Smooth muscle cell of the brain vasculature (primary cell): ENCODE data around the gene LRRC59.
A peak's percentile ranks its signal among the peaks of the same experiment; 100 is the strongest.

Source experiments
- DNase-seq: peaks from one replicate; pipeline ENCODE4 v3.0.0-alpha.2; 2012; ENCODE audit warnings: low read depth, low spot score

Gene LRRC59

DNA sequence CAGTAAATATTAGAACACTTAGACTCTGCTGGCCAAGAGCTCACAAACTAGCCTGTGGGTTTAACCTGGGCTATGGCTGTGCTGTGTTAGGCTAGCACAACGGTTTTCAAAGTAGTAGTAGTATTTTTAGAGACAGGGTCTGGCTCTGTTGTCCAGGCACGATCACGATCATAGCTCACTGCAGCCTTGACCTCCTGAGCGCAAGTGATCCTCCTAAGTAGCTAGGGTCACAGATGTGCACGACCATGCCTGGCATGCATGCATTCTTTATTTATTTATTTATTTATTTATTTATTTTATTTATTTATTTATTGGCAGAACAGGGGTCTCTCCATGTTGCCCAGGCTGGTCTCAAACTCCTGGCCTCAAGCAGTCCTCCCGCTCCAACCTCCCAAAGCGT is 34.7 kb downstream of the LRRC59 start:
- DNase-seq: no peak

- DNase-seq: peak; percentile 32
Measured at GRCh38 chr17:50361561-50362480, 35.5 kb downstream of the LRRC59 start.

DNA sequence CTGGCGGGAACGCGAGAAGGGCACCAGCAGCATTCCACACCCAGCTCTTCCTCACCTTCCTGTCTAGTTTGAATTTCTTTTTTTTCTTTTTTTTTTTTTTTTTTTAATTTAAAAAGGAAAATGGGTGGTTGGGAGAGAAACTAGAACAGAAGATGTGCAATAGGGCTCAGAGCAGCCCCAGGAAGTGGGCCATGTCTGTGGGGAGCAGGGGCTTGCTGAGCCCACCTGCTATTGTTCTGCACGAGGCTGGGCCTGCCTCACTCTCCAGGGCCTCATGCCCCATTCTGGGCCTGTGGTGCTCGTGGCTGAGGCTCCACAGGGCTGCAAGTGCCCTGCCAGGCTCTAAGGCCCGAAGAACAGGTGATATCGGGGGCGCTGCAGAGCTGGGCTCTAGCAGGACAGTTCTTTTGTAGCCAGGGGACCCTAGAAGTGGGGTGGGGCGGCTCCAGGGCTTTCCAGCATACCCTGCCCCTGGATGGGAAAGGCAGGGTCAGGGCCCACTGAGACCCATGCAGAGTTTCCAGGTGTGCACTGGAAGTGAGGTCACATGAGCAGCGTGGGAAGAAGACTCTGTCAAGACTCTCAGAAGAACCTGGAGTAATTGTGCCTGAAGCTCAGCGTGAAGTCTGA is 36.7 kb downstream of the LRRC59 start:
- DNase-seq: no peak

DNA sequence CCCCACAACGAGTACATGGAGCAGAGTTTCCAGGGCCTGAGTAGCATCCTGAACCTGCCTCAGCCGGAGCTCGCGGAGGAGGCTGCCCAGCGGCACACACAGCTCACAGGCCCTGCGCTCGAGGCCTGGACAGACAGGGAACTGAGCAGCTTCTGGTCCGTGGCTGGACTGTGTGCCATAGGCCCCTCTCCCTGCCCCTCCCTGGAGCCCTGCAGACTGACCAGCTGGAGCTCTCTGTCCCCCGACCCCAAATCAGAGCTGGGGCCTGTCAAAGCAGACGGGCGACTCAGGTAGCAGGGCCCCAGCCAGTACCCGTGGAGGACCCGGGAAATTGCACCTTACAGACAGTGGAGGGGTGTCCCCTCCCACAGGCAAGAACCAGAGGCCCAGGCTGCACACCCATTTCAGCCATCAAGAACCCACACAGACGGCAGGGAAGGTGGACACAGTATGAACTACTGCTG is 37.3 kb downstream of the LRRC59 start:
- no peak for DNase-seq

- no peak for DNase-seq
Measured at GRCh38 chr17:50359005-50359699, 38.2 kb downstream of the LRRC59 start.

GRCh38 chr17:50358177-50358576 is 39.1 kb downstream of the LRRC59 start:
- DNase-seq: no peak

GRCh38 chr17:50356892-50357510 is 40.3 kb downstream of the LRRC59 start:
- DNase-seq: no peak

GRCh38 chr17:50356418-50356817 is 40.9 kb downstream of the LRRC59 start:
- no peak for DNase-seq

GRCh38 chr17:50355701-50356341 is 41.5 kb downstream of the LRRC59 start:
- no peak for DNase-seq

DNA sequence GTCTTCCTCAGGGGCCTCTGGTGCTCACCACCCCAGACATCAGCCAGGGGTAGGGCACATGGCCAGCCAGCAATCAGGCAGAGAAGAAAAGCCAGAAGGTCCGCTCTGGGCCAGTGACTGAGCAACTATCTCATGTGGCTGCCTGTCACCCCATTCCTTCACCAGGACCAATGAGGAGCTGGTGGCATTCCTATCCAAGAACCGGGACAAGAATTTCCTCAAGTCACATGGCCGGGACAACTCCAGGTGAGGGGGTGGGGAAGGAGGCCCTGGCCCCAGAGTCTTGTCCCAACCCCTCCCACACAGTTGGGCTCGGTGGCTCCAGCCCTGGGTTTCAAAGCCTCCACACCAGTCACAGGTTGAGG is 42.0 kb downstream of the LRRC59 start:
- DNase-seq: no peak

DNA sequence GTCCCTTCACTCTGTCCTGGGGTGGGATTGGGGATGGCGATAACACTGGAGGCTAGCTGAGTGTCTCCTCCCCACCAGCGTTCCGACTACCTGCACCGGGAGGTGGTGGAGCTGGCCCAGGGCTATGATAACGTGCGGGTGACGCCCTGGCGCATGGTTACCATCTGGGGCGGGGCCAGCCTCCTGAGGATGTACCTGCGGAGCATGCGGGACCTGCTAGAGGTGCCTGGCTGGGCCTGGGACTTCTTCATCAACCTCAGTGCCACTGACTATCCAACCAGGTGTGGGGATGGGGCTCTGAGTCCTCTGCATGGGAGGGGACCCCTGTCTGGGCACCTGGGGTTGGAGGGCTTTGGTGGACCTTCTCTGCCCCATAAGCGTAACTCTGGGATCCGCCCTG is 42.5 kb downstream of the LRRC59 start:
- no peak for DNase-seq

DNA sequence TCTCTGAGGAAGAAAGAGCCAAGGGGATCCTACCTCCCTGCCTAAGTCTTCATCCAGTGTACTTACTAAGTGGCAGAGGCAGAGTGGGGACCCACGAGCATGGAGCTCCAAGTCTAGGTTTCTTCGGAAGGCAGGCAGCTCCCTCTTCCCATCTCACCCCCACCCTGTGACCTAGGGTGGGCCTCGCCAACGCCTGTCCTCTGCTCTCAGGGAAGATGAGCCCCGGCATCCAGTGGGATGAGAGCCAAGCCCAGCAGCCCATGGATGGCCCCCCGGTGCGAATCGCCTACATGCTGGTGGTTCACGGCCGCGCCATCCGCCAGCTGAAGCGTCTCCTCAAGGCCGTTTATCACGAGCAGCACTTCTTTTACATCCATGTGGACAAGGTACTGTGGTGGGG is 43.1 kb downstream of the LRRC59 start:
- DNase-seq: no peak

DNA sequence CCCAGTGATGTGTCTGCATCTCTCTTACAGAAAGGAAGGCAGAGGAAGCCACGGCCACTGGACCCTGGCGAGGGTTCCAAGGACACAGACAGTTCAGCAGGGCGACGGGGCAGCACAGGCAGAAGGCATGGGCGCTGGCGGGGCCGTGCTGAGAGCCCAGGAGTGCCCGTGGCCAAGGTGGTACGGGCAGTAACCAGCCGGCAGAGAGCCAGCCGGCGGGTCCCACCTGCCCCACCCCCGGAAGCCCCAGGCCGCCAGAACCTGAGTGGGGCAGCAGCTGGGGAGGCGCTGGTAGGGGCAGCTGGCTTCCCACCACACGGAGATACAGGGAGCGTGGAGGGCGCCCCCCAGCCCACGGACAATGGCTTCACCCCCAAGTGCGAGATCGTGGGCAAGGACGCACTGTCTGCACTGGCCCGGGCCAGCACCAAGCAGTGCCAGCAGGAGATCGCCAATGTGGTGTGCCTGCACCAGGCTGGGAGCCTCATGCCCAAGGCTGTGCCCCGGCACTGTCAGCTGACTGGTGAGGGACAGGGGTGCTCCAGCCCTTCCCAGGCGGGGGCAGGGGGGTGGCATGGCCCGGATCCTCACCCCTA is 43.6 kb downstream of the LRRC59 start:
- no peak for DNase-seq

DNA sequence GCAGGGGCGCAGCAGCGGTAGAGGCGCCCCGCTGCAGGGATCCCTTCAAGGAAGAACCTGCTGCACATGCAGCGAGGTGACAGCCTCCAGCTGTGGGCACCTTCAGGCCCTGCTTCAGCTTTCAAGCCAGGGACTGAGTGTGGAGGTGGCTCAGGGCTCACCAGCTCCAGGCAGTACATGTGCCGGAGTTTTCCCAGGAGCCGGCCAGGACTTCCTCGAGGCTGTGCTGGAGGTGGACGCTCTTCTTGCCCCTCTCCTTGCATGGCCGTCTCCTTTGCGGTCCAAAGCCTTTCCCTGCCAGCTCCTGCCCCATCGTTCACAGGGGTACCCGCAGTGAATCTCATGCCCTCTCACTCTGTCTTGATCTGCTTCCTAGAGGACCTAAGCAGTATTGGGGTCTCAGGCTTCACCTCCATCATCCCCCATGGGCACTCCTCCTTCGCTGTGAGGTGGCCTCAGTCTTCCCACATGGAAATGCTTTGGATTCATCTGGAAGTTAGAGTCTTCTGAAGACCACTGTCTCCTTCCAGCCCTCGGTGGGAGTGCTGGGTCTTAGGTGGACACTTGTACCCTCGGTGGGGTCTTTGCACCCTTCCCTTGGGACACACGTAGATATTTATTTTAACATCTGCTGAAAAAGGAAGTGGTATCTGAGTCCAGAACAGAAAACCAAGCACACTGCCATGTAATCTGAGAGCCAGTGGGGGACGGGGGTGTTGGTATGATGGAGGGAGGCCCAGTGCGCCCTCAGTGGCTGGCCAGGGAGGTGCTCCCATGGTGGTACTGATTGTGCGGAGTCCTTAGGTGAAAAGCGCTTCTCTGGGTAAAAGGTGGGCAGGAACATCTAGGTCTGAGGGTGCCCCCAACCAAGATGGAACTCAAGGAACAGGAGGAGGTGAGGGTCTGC is 44.4 kb downstream of the LRRC59 start:
- no peak for DNase-seq

DNA sequence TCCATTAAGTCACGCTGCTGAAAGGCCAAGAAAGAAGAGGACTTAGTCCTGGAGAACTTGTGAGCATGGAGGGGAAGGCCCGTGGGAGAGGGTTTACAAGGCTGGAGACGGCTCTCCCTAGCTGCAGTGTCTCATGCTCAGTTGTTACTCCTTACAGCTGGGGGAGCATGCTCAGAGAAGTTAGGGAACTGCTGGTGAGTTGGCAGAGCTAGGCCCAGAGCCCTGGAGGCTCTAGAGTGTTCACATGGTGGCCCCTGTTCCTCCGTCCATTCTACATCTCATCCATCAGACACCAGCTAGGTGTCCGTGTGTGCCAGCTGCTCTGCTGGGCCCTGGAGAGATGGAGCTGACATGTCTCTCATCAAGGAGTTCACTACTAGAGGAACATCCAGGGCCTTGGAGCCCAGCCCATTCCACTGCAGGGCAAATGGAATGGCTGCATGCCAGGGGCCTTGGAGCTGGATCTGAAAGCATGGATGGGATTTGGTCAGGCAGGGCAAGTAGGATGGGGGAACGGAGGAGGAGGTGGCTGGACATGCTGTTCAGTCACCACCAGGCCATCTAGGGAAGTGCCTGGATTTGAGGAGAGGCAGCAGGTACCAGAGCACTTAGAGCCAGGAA is 45.1 kb downstream of the LRRC59 start:
- no peak for DNase-seq

DNA sequence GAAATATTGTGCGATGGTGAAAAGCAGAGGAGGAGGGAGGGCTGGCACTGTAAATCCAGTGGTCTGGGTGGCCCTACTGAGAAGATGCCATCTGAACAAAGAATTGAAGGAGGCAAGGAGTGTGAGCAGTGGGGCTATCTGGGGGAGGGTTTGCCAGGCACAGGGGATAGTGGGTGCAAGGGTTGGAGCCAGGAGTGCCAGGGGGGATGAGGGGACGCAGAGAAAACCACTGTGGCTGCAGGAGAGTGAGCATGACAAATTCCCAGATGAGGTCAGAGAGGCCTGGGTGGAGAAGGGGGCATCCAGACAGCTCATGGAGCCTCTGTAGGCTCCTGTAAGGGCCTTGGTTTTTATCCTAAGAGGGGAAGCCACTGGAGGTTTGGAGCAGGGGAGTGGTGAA is 46.6 kb downstream of the LRRC59 start:
- no peak for DNase-seq

DNA sequence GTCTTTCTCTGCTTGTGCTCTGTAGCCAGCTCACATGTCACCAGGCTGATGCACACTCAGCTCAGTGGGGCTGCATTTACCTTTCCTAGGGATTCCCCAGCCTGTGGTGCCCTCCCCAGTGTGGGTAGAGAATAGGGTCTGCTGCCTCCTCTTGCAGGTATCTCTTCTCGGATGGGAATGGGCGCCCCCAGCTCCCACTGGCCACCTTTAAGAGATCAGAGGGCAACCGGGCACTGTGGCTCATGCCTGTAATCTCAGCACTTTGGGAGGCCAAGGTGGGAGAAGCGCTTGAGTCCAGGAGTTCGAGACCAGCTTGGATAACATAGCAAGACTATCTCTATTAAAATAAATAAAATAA is 48.1 kb downstream of the LRRC59 start:
- no peak for DNase-seq

DNA sequence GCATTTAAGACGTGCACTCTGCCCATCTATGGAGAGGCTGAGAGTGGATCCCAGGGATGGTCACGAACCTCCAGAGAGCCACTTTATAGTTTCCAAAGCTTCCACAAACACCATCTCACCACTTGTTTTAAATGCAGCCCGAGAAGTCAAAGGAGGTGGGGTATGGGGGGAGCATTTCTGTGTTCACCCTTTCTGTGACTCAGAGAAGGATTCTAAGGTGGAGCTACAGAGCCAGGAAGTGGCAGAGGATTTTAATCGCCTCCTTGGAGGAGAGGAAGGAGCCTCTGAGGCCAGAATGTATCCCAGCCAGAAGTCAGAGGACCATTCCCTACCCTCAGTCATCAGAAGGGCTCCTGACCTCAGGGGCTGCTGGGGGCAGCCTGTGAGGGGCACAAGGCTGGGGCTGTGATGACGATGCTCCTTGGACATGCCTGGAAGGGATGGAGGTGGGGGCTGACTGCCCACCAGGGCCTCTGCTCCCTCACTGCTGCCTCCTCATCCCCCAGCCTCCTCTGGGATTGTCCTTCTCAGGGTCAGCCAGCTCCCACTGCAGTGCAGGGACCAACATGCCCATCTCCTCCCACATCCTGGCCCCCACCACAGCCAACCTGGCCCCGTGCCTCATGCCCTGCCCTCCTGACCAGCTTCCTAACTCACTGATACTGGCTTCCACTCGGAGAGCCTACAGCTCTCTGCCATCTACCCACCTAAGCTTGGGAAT is 48.6 kb downstream of the LRRC59 start:
- DNase-seq: no peak

DNA sequence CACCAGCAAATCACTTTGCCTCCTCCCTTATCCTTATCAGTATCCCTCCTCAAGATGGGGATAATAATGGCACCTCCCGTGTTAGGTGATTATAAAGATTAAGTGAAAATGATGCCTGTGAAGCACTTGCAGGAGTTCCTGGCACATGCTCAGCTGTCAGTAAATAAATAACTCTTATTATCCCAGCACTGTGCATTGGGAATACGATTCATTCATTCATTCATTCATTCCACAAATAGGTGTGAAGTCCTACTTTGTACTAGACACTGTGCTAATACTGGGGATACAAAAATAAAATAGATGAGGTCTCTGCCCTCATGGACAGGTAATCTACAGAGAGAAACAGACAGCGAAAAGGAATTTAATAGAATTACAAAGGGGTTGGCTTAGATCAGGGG is 49.4 kb downstream of the LRRC59 start:
- DNase-seq: no peak
